HL-60 (cell line): Measurements from ENCODE around the gene SPRR3.

Experiments
- DNase-seq, 2 experiments: peaks; one replicate each; pipeline ENCODE4 v3.0.0-alpha.2; 2010 to 2020; ENCODE audit warnings: low read depth in 1 of 2, low spot score in 1 of 2
- H3K27ac ChIP-seq: fragments of 250-450 bp; sonication (Bioruptor Pico); replicated peaks from 2 replicates; pipeline ENCODE4 v1.5.1; 2020; ENCODE audit warnings: mild to moderate bottlenecking, moderate library complexity
- H3K27me3 ChIP-seq: fragments of 250-450 bp; sonication (Bioruptor Pico); 2 replicates; pipeline ENCODE4 v1.5.1; 2021; ENCODE audit warnings: mild to moderate bottlenecking, moderate library complexity; ENCODE audit not compliant: insufficient read depth, poor library complexity, severe bottlenecking
- H3K4me3 ChIP-seq: replicated peaks from 2 replicates; pipeline ENCODE4 v1.5.1; 2011; ENCODE audit warnings: mild to moderate bottlenecking, control low read depth, low read length; ENCODE audit not compliant: insufficient read depth
- CTCF ChIP-seq: IDR thresholded peaks from one replicate; pipeline ENCODE4 v1.5.1; 2011; ENCODE audit warnings: low read length, control low read depth, inconsistent platforms; ENCODE audit not compliant: insufficient read depth
- GABPA ChIP-seq: IDR thresholded peaks from 2 replicates; pipeline ENCODE4 v1.6.1; 2012; ENCODE audit warnings: low read depth
- POLR2AphosphoS5 ChIP-seq: IDR thresholded peaks from 2 replicates; pipeline ENCODE4 v1.6.1; 2012; ENCODE audit warnings: low read depth
- REST ChIP-seq: IDR thresholded peaks from 2 replicates; pipeline ENCODE4 v1.6.1; 2012; ENCODE audit warnings: low read depth; ENCODE audit not compliant: insufficient replicate concordance
- SPI1 ChIP-seq: IDR thresholded peaks from 2 replicates; pipeline ENCODE4 v1.6.1; 2012; ENCODE audit warnings: low read depth, mild to moderate bottlenecking, borderline replicate concordance

SPRR3 gene

GRCh38 chr1:152996633-152997400 is 4.7 kb upstream of the SPRR3 start:
- TF ChIP-seq SPI1 (no peak), GABPA (no peak)
- no peak overlapping the region for H3K27ac ChIP-seq
- H3K27me3 ChIP-seq: no peaks in the 10 kb centered on the region
- DNase-seq: no peak
- H3K4me3 ChIP-seq: no peak overlapping the region

GRCh38 chr1:152997901-152998300 is 3.6 kb upstream of the SPRR3 start:
- no peak for DNase-seq
- H3K4me3 ChIP-seq: no peak overlapping the region
- H3K27me3 ChIP-seq: no peaks in the 10 kb centered on the region
- H3K27ac ChIP-seq: no peak overlapping the region
- no peak for TF ChIP-seq POLR2AphosphoS5
- no peak for TF ChIP-seq GABPA
- no peak for TF ChIP-seq REST
- no peak for TF ChIP-seq SPI1
- no peak for TF ChIP-seq CTCF

GRCh38 chr1:152998476-152998875 is 3.1 kb upstream of the SPRR3 start:
- DNase-seq: no peak
- Histone ChIP-seq H3K27ac (no peak overlapping the region), H3K4me3 (no peak overlapping the region), H3K27me3 (no peaks in the 10 kb centered on the region)
- TF ChIP-seq REST (no peak), POLR2AphosphoS5 (no peak), SPI1 (no peak), GABPA (no peak), CTCF (no peak)

GRCh38 chr1:152999818-153000217 is 1.7 kb upstream of the SPRR3 start:
- Histone ChIP-seq H3K27ac (no peak overlapping the region), H3K27me3 (no peaks in the 10 kb centered on the region), H3K4me3 (no peak overlapping the region)
- no peak for TF ChIP-seq POLR2AphosphoS5
- TF ChIP-seq CTCF: no peak
- TF ChIP-seq REST: no peak
- no peak for DNase-seq
